Keratinocyte (primary cell): Measurements from ENCODE around the gene SYNE4.

Experiments
- CTCF ChIP-seq, 3 experiments: IDR thresholded peaks in 1 of 3; conservative IDR thresholded peaks in 1 of 3; optimal IDR thresholded peaks in 1 of 3; 2 replicates in 2 of 3; 3 replicates in 1 of 3; pipeline versions ENCODE3 to v1.5.1; 2011; ENCODE audit warnings: low read length in 3 of 3, mild to moderate bottlenecking in 3 of 3, moderate library complexity in 2 of 3, control low read depth in 1 of 3, inconsistent platforms in 1 of 3; ENCODE audit not compliant: insufficient read depth in 2 of 3; ENCODE audit errors: extremely low read depth in 1 of 3
- EZH2 ChIP-seq: IDR thresholded peaks from one replicate; pipeline ENCODE4 v1.6.1; 2012; ENCODE audit warnings: inconsistent platforms, mild to moderate bottlenecking, low read length, moderate library complexity

GRCh38 chr19:35958660-35959039, 50.0 kb downstream of the SYNE4 start:
- TF ChIP-seq EZH2 (no peak), CTCF (optimal IDR thresholded peaks at IDR 0.05 in 1 of 3, IDR thresholded peaks at IDR 0.05 in 1 of 3, conservative IDR thresholded peaks at IDR 0.05 in 1 of 3; ENCODE audit: extremely low read depth in 1 of 3, insufficient read depth in 2 of 3, low read length in 3 of 3) (no peak)
